ENCODE measurements around the gene TCHP.
A peak's percentile ranks its signal among the peaks of the same experiment; 100 is the strongest.

TCHP gene

GRCh38 chr12:109880043-109880931 is 19.8 kb upstream of the TCHP start, which contains the start of gene GLTP:
Gene GLTP, minus strand, starts transcription at chr12:109880541. Its CDS starts 167 bp downstream, at chr12:109880374.
- peak; percentile 93 for ATAC-seq
- no peak for TF ChIP-seq BACH2 (CRISPR knock-in tag; IDR thresholded peaks at IDR 0.05; ENCODE audit: borderline replicate concordance)
- no peak for TF ChIP-seq OSR1 (CRISPR knock-in tag; IDR thresholded peaks at IDR 0.05)
- no peak for TF ChIP-seq GLIS3 (CRISPR knock-in tag; IDR thresholded peaks at IDR 0.05)
- no peak for TF ChIP-seq PPARA (CRISPR knock-in tag; IDR thresholded peaks at IDR 0.05; ENCODE audit: borderline replicate concordance)
- no peak for TF ChIP-seq CSDC2 (CRISPR knock-in tag; IDR thresholded peaks at IDR 0.05)
- TF ChIP-seq ISL1 (CRISPR knock-in tag; IDR thresholded peaks at IDR 0.05) = no peak
- no peak for TF ChIP-seq PATZ1 (CRISPR knock-in tag; IDR thresholded peaks at IDR 0.05; ENCODE audit: borderline replicate concordance)
- no peak for TF ChIP-seq ZFP30 (CRISPR knock-in tag; IDR thresholded peaks at IDR 0.05)
- TF ChIP-seq, protein P1, sequence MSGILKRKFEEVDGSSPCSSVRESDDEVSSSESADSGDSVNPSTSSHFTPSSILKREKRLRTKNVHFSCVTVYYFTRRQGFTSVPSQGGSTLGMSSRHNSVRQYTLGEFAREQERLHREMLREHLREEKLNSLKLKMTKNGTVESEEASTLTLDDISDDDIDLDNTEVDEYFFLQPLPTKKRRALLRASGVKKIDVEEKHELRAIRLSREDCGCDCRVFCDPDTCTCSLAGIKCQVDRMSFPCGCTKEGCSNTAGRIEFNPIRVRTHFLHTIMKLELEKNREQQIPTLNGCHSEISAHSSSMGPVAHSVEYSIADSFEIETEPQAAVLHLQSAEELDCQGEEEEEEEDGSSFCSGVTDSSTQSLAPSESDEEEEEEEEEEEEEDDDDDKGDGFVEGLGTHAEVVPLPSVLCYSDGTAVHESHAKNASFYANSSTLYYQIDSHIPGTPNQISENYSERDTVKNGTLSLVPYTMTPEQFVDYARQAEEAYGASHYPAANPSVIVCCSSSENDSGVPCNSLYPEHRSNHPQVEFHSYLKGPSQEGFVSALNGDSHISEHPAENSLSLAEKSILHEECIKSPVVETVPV (CRISPR knock-in tag; IDR thresholded peaks at IDR 0.05) = no peak
- TF ChIP-seq, protein P2, sequence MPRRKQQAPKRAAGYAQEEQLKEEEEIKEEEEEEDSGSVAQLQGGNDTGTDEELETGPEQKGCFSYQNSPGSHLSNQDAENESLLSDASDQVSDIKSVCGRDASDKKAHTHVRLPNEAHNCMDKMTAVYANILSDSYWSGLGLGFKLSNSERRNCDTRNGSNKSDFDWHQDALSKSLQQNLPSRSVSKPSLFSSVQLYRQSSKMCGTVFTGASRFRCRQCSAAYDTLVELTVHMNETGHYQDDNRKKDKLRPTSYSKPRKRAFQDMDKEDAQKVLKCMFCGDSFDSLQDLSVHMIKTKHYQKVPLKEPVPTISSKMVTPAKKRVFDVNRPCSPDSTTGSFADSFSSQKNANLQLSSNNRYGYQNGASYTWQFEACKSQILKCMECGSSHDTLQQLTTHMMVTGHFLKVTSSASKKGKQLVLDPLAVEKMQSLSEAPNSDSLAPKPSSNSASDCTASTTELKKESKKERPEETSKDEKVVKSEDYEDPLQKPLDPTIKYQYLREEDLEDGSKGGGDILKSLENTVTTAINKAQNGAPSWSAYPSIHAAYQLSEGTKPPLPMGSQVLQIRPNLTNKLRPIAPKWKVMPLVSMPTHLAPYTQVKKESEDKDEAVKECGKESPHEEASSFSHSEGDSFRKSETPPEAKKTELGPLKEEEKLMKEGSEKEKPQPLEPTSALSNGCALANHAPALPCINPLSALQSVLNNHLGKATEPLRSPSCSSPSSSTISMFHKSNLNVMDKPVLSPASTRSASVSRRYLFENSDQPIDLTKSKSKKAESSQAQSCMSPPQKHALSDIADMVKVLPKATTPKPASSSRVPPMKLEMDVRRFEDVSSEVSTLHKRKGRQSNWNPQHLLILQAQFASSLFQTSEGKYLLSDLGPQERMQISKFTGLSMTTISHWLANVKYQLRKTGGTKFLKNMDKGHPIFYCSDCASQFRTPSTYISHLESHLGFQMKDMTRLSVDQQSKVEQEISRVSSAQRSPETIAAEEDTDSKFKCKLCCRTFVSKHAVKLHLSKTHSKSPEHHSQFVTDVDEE (CRISPR knock-in tag; IDR thresholded peaks at IDR 0.05) = no peak
- TF ChIP-seq SNAI2 (CRISPR knock-in tag; IDR thresholded peaks at IDR 0.05) = no peak
- TF ChIP-seq ZFP3 (CRISPR knock-in tag; IDR thresholded peaks at IDR 0.05) = no peak
- TF ChIP-seq ESRRG (CRISPR knock-in tag; IDR thresholded peaks at IDR 0.05) = no peak
- no peak for TF ChIP-seq TOX (CRISPR knock-in tag; IDR thresholded peaks at IDR 0.05; ENCODE audit: borderline replicate concordance)
- TF ChIP-seq ZNF565 (CRISPR knock-in tag; conservative IDR thresholded peaks at IDR 0.05; ENCODE audit: low read depth) = no peak
- no peak for TF ChIP-seq ZC3H10 (CRISPR knock-in tag; IDR thresholded peaks at IDR 0.05)
- TF ChIP-seq ARNTL (CRISPR knock-in tag; IDR thresholded peaks at IDR 0.05; ENCODE audit: borderline replicate concordance, low read depth) = no peak
- no peak for TF ChIP-seq CREB5 (CRISPR knock-in tag; IDR thresholded peaks at IDR 0.05; ENCODE audit: low read depth)

GRCh38 chr12:109880938-109881337 is 19.1 kb upstream of the TCHP start:
- no peak for TF ChIP-seq ARNTL (CRISPR knock-in tag; IDR thresholded peaks at IDR 0.05; ENCODE audit: borderline replicate concordance, low read depth)
- TF ChIP-seq ZFP30 (CRISPR knock-in tag; IDR thresholded peaks at IDR 0.05) = no peak
- TF ChIP-seq ZC3H10 (CRISPR knock-in tag; IDR thresholded peaks at IDR 0.05) = no peak
- no peak for TF ChIP-seq ZNF70 (CRISPR knock-in tag; IDR thresholded peaks at IDR 0.05)
- TF ChIP-seq TOX (CRISPR knock-in tag; IDR thresholded peaks at IDR 0.05; ENCODE audit: borderline replicate concordance) = no peak
- TF ChIP-seq GLIS3 (CRISPR knock-in tag; IDR thresholded peaks at IDR 0.05) = no peak
- no peak for TF ChIP-seq ZNF565 (CRISPR knock-in tag; conservative IDR thresholded peaks at IDR 0.05; ENCODE audit: low read depth)
- TF ChIP-seq, protein P1 (CRISPR knock-in tag; IDR thresholded peaks at IDR 0.05) = no peak
- TF ChIP-seq, protein P3, sequence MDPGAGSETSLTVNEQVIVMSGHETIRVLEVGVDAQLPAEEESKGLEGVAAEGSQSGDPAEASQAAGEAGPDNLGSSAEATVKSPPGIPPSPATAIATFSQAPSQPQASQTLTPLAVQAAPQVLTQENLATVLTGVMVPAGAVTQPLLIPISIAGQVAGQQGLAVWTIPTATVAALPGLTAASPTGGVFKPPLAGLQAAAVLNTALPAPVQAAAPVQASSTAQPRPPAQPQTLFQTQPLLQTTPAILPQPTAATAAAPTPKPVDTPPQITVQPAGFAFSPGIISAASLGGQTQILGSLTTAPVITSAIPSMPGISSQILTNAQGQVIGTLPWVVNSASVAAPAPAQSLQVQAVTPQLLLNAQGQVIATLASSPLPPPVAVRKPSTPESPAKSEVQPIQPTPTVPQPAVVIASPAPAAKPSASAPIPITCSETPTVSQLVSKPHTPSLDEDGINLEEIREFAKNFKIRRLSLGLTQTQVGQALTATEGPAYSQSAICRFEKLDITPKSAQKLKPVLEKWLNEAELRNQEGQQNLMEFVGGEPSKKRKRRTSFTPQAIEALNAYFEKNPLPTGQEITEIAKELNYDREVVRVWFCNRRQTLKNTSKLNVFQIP (CRISPR knock-in tag; IDR thresholded peaks at IDR 0.05; ENCODE audit: borderline replicate concordance, low read depth) = no peak
- TF ChIP-seq PPARA (CRISPR knock-in tag; IDR thresholded peaks at IDR 0.05; ENCODE audit: borderline replicate concordance) = no peak
- TF ChIP-seq CSDC2 (CRISPR knock-in tag; IDR thresholded peaks at IDR 0.05) = no peak
- no peak for TF ChIP-seq ZNF8 (CRISPR knock-in tag; IDR thresholded peaks at IDR 0.05)
- no peak for TF ChIP-seq ZFP3 (CRISPR knock-in tag; IDR thresholded peaks at IDR 0.05)
- TF ChIP-seq SNAI2 (CRISPR knock-in tag; IDR thresholded peaks at IDR 0.05) = no peak
- TF ChIP-seq, protein P2 (CRISPR knock-in tag; IDR thresholded peaks at IDR 0.05) = no peak
- TF ChIP-seq PATZ1 (CRISPR knock-in tag; IDR thresholded peaks at IDR 0.05; ENCODE audit: borderline replicate concordance) = no peak

More at GRCh38 chr12:109880938-109881337, 19.1 kb upstream of the TCHP start:
- ATAC-seq = peak; percentile 21

All from SK-N-SH treated with all-trans-retinoic acid at 6 μM for 48 hours (cell line).